SK-N-DZ (cell line): ENCODE measurements around the gene NCKAP1.
"Not testable (repeated sequence)": the region's sequence is repeated elsewhere in the genome, so short reads cannot be mapped to it uniquely, and the experiment has no call there.

ENCODE experiments used
- DNase-seq: peaks from one replicate; pipeline ENCODE4 v3.0.0-alpha.2; 2015; ENCODE audit warnings: low spot score

Gene NCKAP1

GRCh38 chr2:183001948-183002347 is 36.3 kb downstream of the NCKAP1 start:
- DNase-seq, result no peak

DNA sequence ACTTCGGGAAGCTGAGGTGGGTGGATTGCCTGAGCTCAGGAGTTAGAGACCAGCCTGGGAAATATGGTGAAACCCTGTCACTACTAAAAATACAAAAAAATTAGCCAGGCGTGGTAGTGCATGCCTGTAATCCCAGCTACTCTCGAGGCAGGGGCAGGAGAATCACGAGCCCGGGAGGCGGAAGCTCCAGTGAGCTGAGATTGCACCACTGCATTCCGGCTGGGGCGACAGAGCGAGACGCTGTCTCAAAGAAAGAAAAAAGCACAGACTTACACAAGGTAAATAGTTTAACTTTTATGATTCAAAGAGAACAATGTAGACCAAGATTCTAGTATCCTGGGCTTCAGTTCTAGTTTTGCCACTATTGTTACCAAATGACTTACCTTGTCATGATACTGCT is 37.4 kb downstream of the NCKAP1 start:
- no peak for DNase-seq

- no peak for DNase-seq
These were observed 38.8 kb downstream of the NCKAP1 start for GRCh38 chr2:182999348-183000028.

- DNase-seq, result no peak
These were observed 43.9 kb downstream of the NCKAP1 start for GRCh38 chr2:182994228-182994912.

- DNase-seq, result no peak
These were observed 55.3 kb downstream of the NCKAP1 start for GRCh38 chr2:182982941-182983340.

- DNase-seq, result not testable (repeated sequence)
These were observed 56.8 kb downstream of the NCKAP1 start for GRCh38 chr2:182981475-182981874.

GRCh38 chr2:182980652-182981051 is 57.6 kb downstream of the NCKAP1 start:
- no peak for DNase-seq

- peak; percentile 40 for DNase-seq
These were observed 58.1 kb downstream of the NCKAP1 start for GRCh38 chr2:182980115-182980514.

DNA sequence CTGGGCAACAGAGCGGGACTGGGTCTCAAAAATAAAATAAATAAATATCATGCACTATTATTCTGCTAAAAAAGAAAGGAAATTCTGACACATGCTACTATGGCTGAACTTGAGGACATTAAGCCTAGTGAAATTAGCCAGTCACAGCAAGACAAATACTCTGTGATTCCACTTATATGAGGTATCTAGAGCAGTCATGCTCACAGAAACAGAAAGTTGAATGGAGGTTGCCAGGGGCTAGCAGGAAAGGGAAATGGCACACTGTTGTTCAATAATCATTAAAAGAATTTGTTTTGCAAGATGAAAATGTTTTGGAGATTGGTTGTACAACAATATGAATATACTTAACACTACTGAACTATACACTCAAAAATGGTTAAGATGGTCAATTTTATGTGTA is 60.8 kb downstream of the NCKAP1 start:
- no peak for DNase-seq

- no peak for DNase-seq
These were observed 64.6 kb downstream of the NCKAP1 start for GRCh38 chr2:182973441-182974352.

- DNase-seq, result no peak
These were observed 65.7 kb downstream of the NCKAP1 start for GRCh38 chr2:182972548-182972942.

DNA sequence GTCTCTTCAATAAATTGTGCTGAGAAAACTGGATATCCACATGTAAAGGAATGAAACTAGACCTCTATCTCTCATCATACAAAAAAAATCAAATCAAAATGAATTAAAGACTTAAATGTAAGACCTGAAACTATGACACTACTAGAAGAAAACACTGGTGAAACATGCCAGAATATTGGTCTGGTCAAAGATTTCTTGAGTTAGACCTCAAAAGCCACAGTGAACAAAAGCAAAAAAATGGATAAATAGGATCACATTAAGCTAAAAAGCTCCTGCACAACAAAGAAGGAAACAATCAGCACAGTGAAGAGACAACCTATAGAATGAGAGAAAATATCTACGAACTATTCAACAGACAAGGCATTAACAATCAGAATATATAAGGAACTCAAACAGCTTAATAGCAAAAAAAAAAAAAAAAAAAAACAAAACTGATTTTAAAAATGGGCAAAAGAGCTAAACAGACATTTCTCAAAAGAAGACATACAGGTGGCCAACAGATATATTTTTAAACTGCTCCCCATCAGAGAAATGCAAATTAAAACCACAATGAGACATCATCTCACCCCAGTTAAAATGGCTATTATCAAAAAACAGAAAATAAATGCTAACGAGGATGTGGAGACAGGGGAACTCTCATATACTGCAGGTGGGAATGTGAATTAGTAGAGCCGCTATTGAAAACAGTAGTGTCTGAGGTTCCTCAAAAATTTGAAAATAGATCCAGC is 66.3 kb downstream of the NCKAP1 start:
- no peak for DNase-seq

GRCh38 chr2:182970486-182970885 is 67.8 kb downstream of the NCKAP1 start:
- no peak for DNase-seq

DNA sequence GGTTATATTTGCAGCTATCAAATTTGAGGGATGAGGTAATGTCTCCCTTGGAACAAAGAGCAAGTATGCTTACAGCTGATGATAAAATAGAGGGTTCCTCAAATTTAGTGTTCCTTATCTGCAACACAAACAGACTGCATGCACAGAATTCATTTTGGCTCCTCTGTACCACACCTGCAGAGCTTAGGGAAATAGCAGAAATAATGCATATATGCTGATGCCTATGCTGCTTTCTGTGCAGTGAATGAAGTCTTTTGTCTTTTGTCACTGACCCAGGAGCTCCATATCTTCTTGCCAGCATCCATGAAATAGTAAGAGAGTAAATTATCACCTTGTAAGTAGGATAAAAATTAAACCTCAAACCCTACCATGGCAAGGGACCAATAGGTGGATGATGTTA is 69.8 kb downstream of the NCKAP1 start:
- DNase-seq, result no peak

- DNase-seq, result not testable (repeated sequence)
These were observed 71.9 kb downstream of the NCKAP1 start for GRCh38 chr2:182966356-182966755.

GRCh38 chr2:182962641-182963040 is 75.6 kb downstream of the NCKAP1 start:
- no peak for DNase-seq

GRCh38 chr2:182960869-182961268 is 77.4 kb downstream of the NCKAP1 start:
- DNase-seq, result not testable (repeated sequence)

- DNase-seq, result no peak
These were observed 83.5 kb downstream of the NCKAP1 start for GRCh38 chr2:182954789-182955188.

- DNase-seq, result no peak
These were observed 85.4 kb downstream of the NCKAP1 start for GRCh38 chr2:182952741-182953450.

DNA sequence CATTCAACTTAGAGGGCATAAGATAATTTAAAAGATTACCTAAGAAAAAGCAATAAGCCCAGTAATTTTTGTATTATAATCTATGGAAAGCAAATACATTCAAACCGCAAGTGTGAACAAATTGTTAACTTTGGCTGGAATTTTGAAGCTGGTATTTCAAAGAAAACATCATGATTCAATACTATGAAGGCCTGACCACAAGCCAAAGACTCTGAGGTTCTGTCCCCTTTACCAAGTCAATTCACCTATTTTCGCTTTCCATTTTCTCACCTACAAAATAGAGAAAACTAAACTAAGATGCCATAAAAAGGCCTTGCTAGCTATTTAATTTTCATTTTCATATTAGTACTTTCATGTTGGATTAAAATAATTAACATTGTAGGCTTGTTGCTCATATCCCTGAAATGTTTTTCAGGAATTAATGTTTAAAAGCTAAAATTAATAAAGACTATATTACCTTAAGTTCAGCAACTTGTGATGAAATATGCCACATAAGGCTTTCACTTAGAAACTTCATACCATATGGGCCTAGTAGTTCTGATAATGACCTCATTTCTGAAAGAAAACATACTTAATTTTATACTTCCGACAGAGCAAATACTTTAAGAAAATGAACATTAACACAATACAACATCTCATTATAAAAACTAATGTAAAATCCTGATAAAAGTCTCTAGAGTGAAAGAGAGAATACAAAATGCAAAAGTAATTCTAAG is 86.2 kb downstream of the NCKAP1 start:
- DNase-seq, result no peak
